PC-9 (cell line): Measurements from ENCODE around the gene TAF11. TPM values are rescaled to one million over a fixed set of nuclear protein-coding genes. Genes with fewer than 3 reads are reported as not detected.

Source experiments
- BruUV-seq: library from RNA; stranded (reverse); fragments of 400-500 nt; replicated peaks from 2 replicates; lab custom pipeline; 2021; lab: Mats Ljungman, UMichigan
- CTCF ChIA-PET: fragments of 300-600 bp; sonication (Branson Sonifier 250); formaldehyde crosslinking; loops from one replicate; lab custom pipeline; 2022; ENCODE audit warnings: antibody characterized with exemption; lab: Charles Lee
- POLR2A ChIA-PET: fragments of 300-600 bp; sonication (Branson Sonifier 250); formaldehyde crosslinking; loops from one replicate; lab custom pipeline; 2022; ENCODE audit warnings: antibody characterized with exemption; ENCODE audit not compliant: unreplicated experiment; lab: Charles Lee
- DNase-seq, 2 experiments: peaks; one replicate each; pipeline versions ENCODE4 v3.0.0 to v3.0.0-alpha.2; 2015 to 2022; ENCODE audit warnings: mixed read lengths in 1 of 2
- H2AFZ ChIP-seq: fragments of 200-600 bp; sonication (generic); 2 replicates; pipeline ENCODE4 v1.8.1; 2017; ENCODE audit warnings: antibody characterized with exemption
- H3F3A ChIP-seq: fragments of 200-600 bp; sonication (generic); 2 replicates; pipeline ENCODE4 v1.8.1; 2017; ENCODE audit warnings: antibody characterized with exemption, mild to moderate bottlenecking, low read depth; ENCODE audit not compliant: insufficient read depth
- H3K27ac ChIP-seq: fragments of 200-600 bp; sonication (generic); 2 replicates; pipeline ENCODE4 v1.6.1; 2016; ENCODE audit warnings: mixed run types
- H3K27me3 ChIP-seq: fragments of 200-600 bp; sonication (generic); 2 replicates; pipeline ENCODE4 v1.6.1; 2016; ENCODE audit warnings: low read depth, mixed run types; ENCODE audit not compliant: insufficient read depth
- H3K36me3 ChIP-seq: fragments of 200-600 bp; sonication (generic); 2 replicates; pipeline ENCODE4 v1.6.1; 2016; ENCODE audit warnings: low read depth, mixed run types
- H3K4me1 ChIP-seq: fragments of 200-600 bp; sonication (generic); replicated peaks from 2 replicates; pipeline ENCODE4 v1.6.1; 2016; ENCODE audit warnings: mixed run types; ENCODE audit not compliant: insufficient read depth
- H3K4me2 ChIP-seq: fragments of 200-600 bp; sonication (generic); 2 replicates; pipeline ENCODE4 v1.6.1; 2017; ENCODE audit warnings: mixed run types
- H3K4me3 ChIP-seq: fragments of 200-600 bp; sonication (generic); 2 replicates; pipeline ENCODE4 v1.6.1; 2016; ENCODE audit warnings: mixed run types
- H3K79me2 ChIP-seq: fragments of 200-600 bp; sonication (generic); 2 replicates; pipeline ENCODE4 v1.6.1; 2017; ENCODE audit warnings: low read depth, mixed run types
- H3K9me2 ChIP-seq: fragments of 200-600 bp; sonication (generic); 2 replicates; pipeline ENCODE4 v1.8.1; 2017; ENCODE audit warnings: mild to moderate bottlenecking; ENCODE audit not compliant: insufficient read depth
- H3K9me3 ChIP-seq: fragments of 200-600 bp; sonication (generic); 2 replicates; pipeline ENCODE4 v1.8.1; 2016; ENCODE audit warnings: low read depth; ENCODE audit not compliant: insufficient read depth
- H4K20me1 ChIP-seq: fragments of 200-600 bp; sonication (generic); 2 replicates; pipeline ENCODE4 v1.8.1; 2017; ENCODE audit not compliant: insufficient read depth
- EZH2 ChIP-seq: fragments of 200-600 bp; sonication (generic); IDR thresholded peaks from 2 replicates; pipeline ENCODE4 v1.8.0; 2017; ENCODE audit warnings: antibody characterized with exemption, low read depth
- intact Hi-C: fragments of 100-400 bp; cut with micrococcal nuclease; formaldehyde crosslinking; loops from one replicate; pipeline ENCODE4 v1.10.0; 2022; ENCODE audit not compliant: unreplicated experiment
- total RNA-seq: library from RNA; stranded (reverse); gene quantifications from 2 replicates; pipeline ENCODE4 v1.2.3, GENCODE V29; 2021
- TF ChIP-seq, protein P1 (sequence below): fragments of 200-600 bp; sonication (generic); conservative IDR thresholded peaks from 2 replicates; pipeline ENCODE4 v1.6.1; 2017; ENCODE audit warnings: mixed run types, antibody characterized with exemption, mild to moderate bottlenecking, moderate library complexity

TAF11 gene
- total RNA-seq, 1 experiment from 2014 or later = 27.2 TPM

DNA sequence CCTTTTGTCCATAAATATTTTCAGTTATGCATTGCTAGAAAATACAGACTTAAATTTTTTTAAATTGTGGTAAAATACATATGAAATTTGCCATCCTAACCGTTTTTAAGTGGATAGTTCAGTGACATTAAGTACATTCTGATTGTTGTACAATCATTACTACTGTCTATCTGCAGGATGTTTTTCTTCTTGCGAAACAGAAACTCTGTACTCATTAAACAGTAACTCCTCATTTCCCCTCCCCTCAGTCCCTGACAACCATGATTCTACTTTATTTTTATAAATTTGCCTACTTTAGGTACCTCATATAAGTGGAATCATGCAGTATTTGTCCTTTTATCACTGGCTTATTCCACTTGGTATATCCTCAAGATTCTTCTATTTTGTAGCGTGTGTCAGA, 21.3 kb downstream of the TAF11 start:
- Histone ChIP-seq H3K9me2 (no peaks in the 10 kb centered on the region), H3K4me3 (no peak overlapping the region), H3K4me2 (no peak overlapping the region), H3K27ac (no peak overlapping the region), H3K27me3 (no peaks in the 10 kb centered on the region), H3F3A (peaks cover 5% of the 10 kb centered on the region), H2AFZ (no peak overlapping the region), H3K79me2 (no peaks in the 10 kb centered on the region), H4K20me1 (no peaks in the 10 kb centered on the region; the same call in none of the 2 replicates), H3K9me3 (no peaks in the 10 kb centered on the region), H3K36me3 (peaks cover 19% of the 10 kb centered on the region), H3K4me1 (no peaks in the 10 kb centered on the region)
- intact Hi-C loops = no loop called here
- ChIA-PET POLR2A (no interaction called here), CTCF (no interaction called here)
- BruUV-seq = no TSS peak
- DNase-seq = no peak
- no peak for TF ChIP-seq EZH2
- TF ChIP-seq, protein P1, sequence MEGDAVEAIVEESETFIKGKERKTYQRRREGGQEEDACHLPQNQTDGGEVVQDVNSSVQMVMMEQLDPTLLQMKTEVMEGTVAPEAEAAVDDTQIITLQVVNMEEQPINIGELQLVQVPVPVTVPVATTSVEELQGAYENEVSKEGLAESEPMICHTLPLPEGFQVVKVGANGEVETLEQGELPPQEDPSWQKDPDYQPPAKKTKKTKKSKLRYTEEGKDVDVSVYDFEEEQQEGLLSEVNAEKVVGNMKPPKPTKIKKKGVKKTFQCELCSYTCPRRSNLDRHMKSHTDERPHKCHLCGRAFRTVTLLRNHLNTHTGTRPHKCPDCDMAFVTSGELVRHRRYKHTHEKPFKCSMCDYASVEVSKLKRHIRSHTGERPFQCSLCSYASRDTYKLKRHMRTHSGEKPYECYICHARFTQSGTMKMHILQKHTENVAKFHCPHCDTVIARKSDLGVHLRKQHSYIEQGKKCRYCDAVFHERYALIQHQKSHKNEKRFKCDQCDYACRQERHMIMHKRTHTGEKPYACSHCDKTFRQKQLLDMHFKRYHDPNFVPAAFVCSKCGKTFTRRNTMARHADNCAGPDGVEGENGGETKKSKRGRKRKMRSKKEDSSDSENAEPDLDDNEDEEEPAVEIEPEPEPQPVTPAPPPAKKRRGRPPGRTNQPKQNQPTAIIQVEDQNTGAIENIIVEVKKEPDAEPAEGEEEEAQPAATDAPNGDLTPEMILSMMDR = no peak

DNA sequence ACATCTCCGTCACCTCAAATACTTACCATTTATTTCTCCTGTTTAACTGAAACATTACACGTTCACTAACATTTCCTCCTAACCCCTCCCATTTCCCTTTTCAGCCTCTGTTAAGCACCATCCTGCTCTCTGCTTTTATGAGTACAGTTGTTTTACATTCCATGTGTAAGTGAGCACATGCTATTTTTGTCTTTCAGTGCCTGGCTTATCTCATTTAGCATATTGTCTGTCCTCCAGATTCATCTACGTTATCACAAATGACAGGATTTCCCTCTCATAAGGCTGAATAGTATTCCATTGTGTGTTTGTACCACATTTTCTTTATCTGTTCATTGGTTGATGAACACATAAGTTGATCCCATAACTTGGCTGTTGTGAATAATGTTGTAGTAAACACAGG, 22.7 kb downstream of the TAF11 start:
- intact Hi-C loops = no loop called here
- Histone ChIP-seq H3K4me2 (no peak overlapping the region), H3K4me3 (no peak overlapping the region), H3K79me2 (no peaks in the 10 kb centered on the region), H2AFZ (no peak overlapping the region), H4K20me1 (no peaks in the 10 kb centered on the region; the same call in 1 of the 2 replicates), H3K27me3 (no peaks in the 10 kb centered on the region), H3K27ac (no peak overlapping the region), H3F3A (peaks cover 5% of the 10 kb centered on the region), H3K36me3 (peaks cover 15% of the 10 kb centered on the region), H3K4me1 (no peaks in the 10 kb centered on the region), H3K9me2 (no peaks in the 10 kb centered on the region), H3K9me3 (no peaks in the 10 kb centered on the region)
- POLR2A ChIA-PET = no interaction called here
- TF ChIP-seq EZH2 = no peak
- TF ChIP-seq, protein P1 = no peak
- CTCF ChIA-PET = no interaction called here
- DNase-seq = no peak
- BruUV-seq = no TSS peak

DNA sequence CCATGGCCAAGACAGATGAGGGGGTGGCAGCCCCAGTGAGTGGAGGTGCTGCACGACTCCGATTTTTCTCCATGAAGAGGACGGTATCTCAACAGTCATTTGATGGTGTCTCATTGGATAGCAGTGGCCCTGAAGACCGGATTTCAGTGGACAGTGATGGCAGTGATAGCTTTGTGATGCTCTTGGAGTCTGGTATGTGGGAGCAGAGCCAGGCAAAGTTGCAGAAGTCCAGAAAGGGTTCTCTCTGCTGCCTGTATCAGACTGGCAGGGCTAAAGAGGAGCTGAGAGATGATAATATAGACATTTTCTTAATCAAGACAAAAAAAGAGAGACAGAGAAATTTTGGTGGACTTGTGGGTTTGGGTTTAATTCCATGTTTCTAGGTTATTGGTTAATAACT, 23.8 kb downstream of the TAF11 start:
- DNase-seq = no peak
- H3K9me2 ChIP-seq = no peaks in the 10 kb centered on the region
- no peak overlapping the region for H2AFZ ChIP-seq
- H4K20me1 ChIP-seq = no peaks in the 10 kb centered on the region; the same call in 1 of the 2 replicates
- peaks cover 7% of the 10 kb centered on the region for H3K36me3 ChIP-seq
- no peak overlapping the region for H3K27ac ChIP-seq
- CTCF ChIA-PET = no interaction called here
- peaks cover 5% of the 10 kb centered on the region for H3F3A ChIP-seq
- POLR2A ChIA-PET = no interaction called here
- no peaks in the 10 kb centered on the region for H3K27me3 ChIP-seq
- intact Hi-C loops = no loop called here
- no peak overlapping the region for H3K4me3 ChIP-seq
- H3K4me1 ChIP-seq = no peaks in the 10 kb centered on the region
- H3K9me3 ChIP-seq = no peaks in the 10 kb centered on the region
- BruUV-seq = no TSS peak
- H3K4me2 ChIP-seq = no peak overlapping the region
- no peak for TF ChIP-seq EZH2
- TF ChIP-seq, protein P1 = no peak
- H3K79me2 ChIP-seq = no peaks in the 10 kb centered on the region
